IPS-11a (cell line): ENCODE measurements around the gene EPB41L4B.

Source experiments
- H3K4me3 ChIP-seq: one replicate; pipeline ENCODE4 v1.5.1; 2013; ENCODE audit warnings: low read depth, low read length, control low read depth

The EPB41L4B gene

GRCh38 chr9:109321727-109322126 lies 868 bp upstream of the EPB41L4B start:
- no peak overlapping the region for H3K4me3 ChIP-seq

GRCh38 chr9:109320331-109320741 lies 523 bp downstream of the EPB41L4B start:
- H3K4me3 ChIP-seq = peak overlapping the region; percentile 50

- H3K4me3 ChIP-seq = peak overlapping the region; percentile 50
Measured at GRCh38 chr9:109319626-109320241, 1.1 kb downstream of the EPB41L4B start.

GRCh38 chr9:109319017-109319625 lies 1.7 kb downstream of the EPB41L4B start:
- peak overlapping the region; percentile 50 for H3K4me3 ChIP-seq

GRCh38 chr9:109317979-109318741 lies 2.7 kb downstream of the EPB41L4B start:
- H3K4me3 ChIP-seq = peak overlapping the region; percentile 50

GRCh38 chr9:109317311-109317978 lies 3.4 kb downstream of the EPB41L4B start:
- no peak overlapping the region for H3K4me3 ChIP-seq

GRCh38 chr9:109316207-109316640 lies 4.6 kb downstream of the EPB41L4B start:
- H3K4me3 ChIP-seq = no peak overlapping the region

- no peak overlapping the region for H3K4me3 ChIP-seq
Measured at GRCh38 chr9:109315480-109316206, 5.2 kb downstream of the EPB41L4B start.

GRCh38 chr9:109314011-109314531 lies 6.8 kb downstream of the EPB41L4B start:
- H3K4me3 ChIP-seq = no peak overlapping the region

- no peak overlapping the region for H3K4me3 ChIP-seq
Measured at GRCh38 chr9:109313351-109313750, 7.5 kb downstream of the EPB41L4B start.

- H3K4me3 ChIP-seq = no peak overlapping the region
Measured at GRCh38 chr9:109312783-109313182, 8.1 kb downstream of the EPB41L4B start.

GRCh38 chr9:109311731-109312130 lies 9.1 kb downstream of the EPB41L4B start:
- H3K4me3 ChIP-seq = no peak overlapping the region

GRCh38 chr9:109311286-109311685 lies 9.6 kb downstream of the EPB41L4B start:
- H3K4me3 ChIP-seq = no peak overlapping the region

GRCh38 chr9:109310486-109310901 lies 10.4 kb downstream of the EPB41L4B start:
- no peak overlapping the region for H3K4me3 ChIP-seq

- no peak overlapping the region for H3K4me3 ChIP-seq
Measured at GRCh38 chr9:109309282-109309681, 11.6 kb downstream of the EPB41L4B start.

GRCh38 chr9:109307380-109308240 lies 13.2 kb downstream of the EPB41L4B start:
- H3K4me3 ChIP-seq = no peak overlapping the region

- H3K4me3 ChIP-seq = no peak overlapping the region
Measured at GRCh38 chr9:109305801-109306200, 15.1 kb downstream of the EPB41L4B start.

- no peak overlapping the region for H3K4me3 ChIP-seq
Measured at GRCh38 chr9:109304347-109304746, 16.5 kb downstream of the EPB41L4B start.

GRCh38 chr9:109303900-109304299 lies 17.0 kb downstream of the EPB41L4B start:
- H3K4me3 ChIP-seq = no peak overlapping the region

- no peak overlapping the region for H3K4me3 ChIP-seq
Measured at GRCh38 chr9:109302606-109303005, 18.3 kb downstream of the EPB41L4B start.
